ENCODE data around the gene CEP250. TPM values are rescaled to one million over a fixed set of nuclear protein-coding genes. Genes with fewer than 3 reads are reported as not detected.

Gene CEP250
- total RNA-seq, 2 donors from 2014 or later: 29.8 to 46.5 TPM

DNA sequence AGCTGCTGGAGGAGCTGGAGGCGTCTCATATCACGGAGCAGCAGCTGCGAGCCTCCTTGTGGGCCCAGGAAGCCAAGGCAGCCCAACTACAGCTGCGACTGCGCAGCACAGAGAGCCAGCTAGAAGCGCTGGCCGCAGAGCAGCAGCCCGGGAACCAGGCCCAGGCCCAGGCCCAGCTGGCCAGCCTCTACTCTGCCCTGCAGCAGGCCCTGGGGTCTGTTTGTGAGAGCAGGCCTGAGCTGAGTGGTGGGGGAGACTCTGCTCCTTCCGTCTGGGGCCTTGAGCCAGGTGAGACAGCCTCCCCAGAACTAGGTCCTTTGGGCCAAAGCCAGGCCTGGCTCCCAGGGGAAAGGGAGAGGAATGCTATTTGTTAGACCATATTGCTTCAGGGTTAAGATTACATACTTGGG is 42.4 kb downstream of the CEP250 start:
- H3K9me3 ChIP-seq (ENCODE audit: control insufficient read depth, low read length): no peaks in the 10 kb centered on the region
- peaks cover 46% of the 10 kb centered on the region for H3K36me3 ChIP-seq (ENCODE audit: control insufficient read depth, insufficient read depth, low read length)
- Mint-ChIP-seq H3K4me3 (no peak overlapping the region), H3K4me1 (no peaks in the 10 kb centered on the region), H3K27me3 (ENCODE audit: insufficient read depth) (no peaks in the 10 kb centered on the region), H3K27ac (no peak overlapping the region), H3K9me3 (no peaks in the 10 kb centered on the region), H3K36me3 (ENCODE audit: low read depth) (peaks cover 67% of the 10 kb centered on the region)
- no peak for TF ChIP-seq CTCF (conservative IDR thresholded peaks at IDR 0.05)
- H3K27me3 ChIP-seq (ENCODE audit: control insufficient read depth, insufficient read depth, low read length, poor library complexity, severe bottlenecking): no peaks in the 10 kb centered on the region
- no peaks in the 10 kb centered on the region for H3K4me1 ChIP-seq (ENCODE audit: control insufficient read depth, insufficient read depth, low read length)
- no peak overlapping the region for H3K27ac ChIP-seq (ENCODE audit: low read depth, low read length)
- no peak overlapping the region for H3K4me3 ChIP-seq (ENCODE audit: low read length)
- DNase-seq: no peak
- 93 to 100% methylated on average over 1 to 9 of the region's 9 CpGs for whole genome bisulfite sequencing, 2 experiments (ENCODE audit: insufficient coverage in 1 of 2, insufficient read length in 1 of 2)
- H3K9ac ChIP-seq (ENCODE audit: extremely low read depth, low read length, poor library complexity, severe bottlenecking): no peak overlapping the region

GRCh38 chr20:35499271-35499670 is 43.9 kb downstream of the CEP250 start:
- Histone ChIP-seq H3K36me3 (ENCODE audit: control insufficient read depth, insufficient read depth, low read length) (peaks cover 45% of the 10 kb centered on the region), H3K4me1 (ENCODE audit: control insufficient read depth, insufficient read depth, low read length) (no peaks in the 10 kb centered on the region), H3K27ac (ENCODE audit: low read depth, low read length) (no peak overlapping the region), H3K4me3 (ENCODE audit: low read length) (no peak overlapping the region), H3K9me3 (ENCODE audit: control insufficient read depth, low read length) (no peaks in the 10 kb centered on the region), H3K9ac (ENCODE audit: extremely low read depth, low read length, poor library complexity, severe bottlenecking) (no peak overlapping the region), H3K27me3 (ENCODE audit: control insufficient read depth, insufficient read depth, low read length, poor library complexity, severe bottlenecking) (no peaks in the 10 kb centered on the region)
- TF ChIP-seq CTCF (conservative IDR thresholded peaks at IDR 0.05): no peak
- Mint-ChIP-seq H3K4me3 (no peak overlapping the region), H3K4me1 (no peaks in the 10 kb centered on the region), H3K27me3 (ENCODE audit: insufficient read depth) (no peaks in the 10 kb centered on the region), H3K36me3 (ENCODE audit: low read depth) (peaks cover 64% of the 10 kb centered on the region), H3K9me3 (no peaks in the 10 kb centered on the region), H3K27ac (no peak overlapping the region)
- DNase-seq: no peak
- 89 to 100% methylated on average over 1 of the region's 1 CpG for WGBS, 2 experiments (ENCODE audit: insufficient coverage in 1 of 2, insufficient read length in 1 of 2)

GRCh38 chr20:35502352-35502751 is 47.0 kb downstream of the CEP250 start:
- WGBS, 2 experiments (ENCODE audit: insufficient coverage in 1 of 2, insufficient read length in 1 of 2): 93 to 96% methylated on average over 8 of the region's 8 CpGs
- H3K36me3 ChIP-seq (ENCODE audit: control insufficient read depth, insufficient read depth, low read length): peaks cover 26% of the 10 kb centered on the region

More at GRCh38 chr20:35502352-35502751, 47.0 kb downstream of the CEP250 start:
- Histone ChIP-seq H3K9ac (ENCODE audit: extremely low read depth, low read length, poor library complexity, severe bottlenecking) (no peak overlapping the region), H3K27ac (ENCODE audit: low read depth, low read length) (no peak overlapping the region), H3K27me3 (ENCODE audit: control insufficient read depth, insufficient read depth, low read length, poor library complexity, severe bottlenecking) (no peaks in the 10 kb centered on the region), H3K4me3 (ENCODE audit: low read length) (no peak overlapping the region), H3K9me3 (ENCODE audit: control insufficient read depth, low read length) (no peaks in the 10 kb centered on the region), H3K4me1 (ENCODE audit: control insufficient read depth, insufficient read depth, low read length) (no peaks in the 10 kb centered on the region)
- no peaks in the 10 kb centered on the region for H3K4me1 Mint-ChIP-seq
- H3K36me3 Mint-ChIP-seq (ENCODE audit: low read depth): peaks cover 53% of the 10 kb centered on the region
- H3K27me3 Mint-ChIP-seq (ENCODE audit: insufficient read depth): no peaks in the 10 kb centered on the region
- H3K27ac Mint-ChIP-seq: no peak overlapping the region
- no peak for DNase-seq
- H3K4me3 Mint-ChIP-seq: no peak overlapping the region
- H3K9me3 Mint-ChIP-seq: no peaks in the 10 kb centered on the region
- no peak for TF ChIP-seq CTCF (conservative IDR thresholded peaks at IDR 0.05)
